Measurements from ENCODE around the gene PHLDA3.

- no peak for TF ChIP-seq POLR2A (IDR thresholded peaks at IDR 0.05; ENCODE audit: borderline replicate concordance, extremely low read depth, insufficient read depth, insufficient read length)
- TF ChIP-seq CTCF (IDR thresholded peaks at IDR 0.05 in 2 of 3, conservative IDR thresholded peaks at IDR 0.05 in 1 of 3; ENCODE audit: borderline replicate concordance in 1 of 3, insufficient read depth in 1 of 3, low read depth in 2 of 3, low read length in 2 of 3): no peak
- TF ChIP-seq ZBTB33 (IDR thresholded peaks at IDR 0.05; ENCODE audit: extremely low read depth, insufficient replicate concordance, low read length): no peak
- no peak for TF ChIP-seq ZNF274 (IDR thresholded peaks at IDR 0.05; ENCODE audit: low read depth, low read length)
- no peak for TF ChIP-seq RAD21 (IDR thresholded peaks at IDR 0.05; ENCODE audit: low read depth)
- TF ChIP-seq REST (IDR thresholded peaks at IDR 0.05; ENCODE audit: low read depth): no peak
- no peak for TF ChIP-seq EZH2 (IDR thresholded peaks at IDR 0.05)
Observed at GRCh38 chr1:201471772-201472171, 2.8 kb upstream of the PHLDA3 start.
